GM12865 (cell line): ENCODE measurements around the gene AGBL4.

Experiments used
- DNase-seq: peaks from one replicate; pipeline ENCODE4 v3.0.0; 2010; ENCODE audit warnings: low read depth
- H3K4me3 ChIP-seq: 2 replicates; pipeline ENCODE4 v1.5.1; 2011; ENCODE audit warnings: mild to moderate bottlenecking, low read depth, low read length, control low read depth
- TF ChIP-seq, protein P1 (sequence below): IDR thresholded peaks from 2 replicates; pipeline ENCODE4 v1.5.1; 2011; ENCODE audit warnings: low read length, control low read depth, low read depth, inconsistent platforms; ENCODE audit not compliant: insufficient read depth; ENCODE audit errors: missing control alignments

The AGBL4 gene

DNA sequence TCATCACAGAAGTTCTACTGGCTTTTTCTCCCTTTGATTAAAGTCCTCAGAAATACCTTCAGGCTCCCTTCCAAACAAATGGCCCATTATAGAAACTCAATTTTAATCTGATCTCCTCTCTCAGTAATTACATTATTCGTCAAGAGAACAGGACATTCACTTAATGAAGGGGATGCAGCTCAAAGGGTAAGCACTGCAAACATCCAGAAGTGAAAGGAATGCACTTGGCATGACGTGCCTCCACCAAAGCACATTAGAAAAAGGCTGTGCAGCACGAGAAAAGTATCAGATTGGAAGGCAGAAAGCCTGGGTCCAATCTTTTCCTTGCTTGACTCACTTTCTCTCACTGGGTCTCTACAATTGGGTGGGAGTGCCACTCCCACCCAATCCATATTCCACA lies 1024.4 kb downstream of the AGBL4 start:
- no peak overlapping the region for H3K4me3 ChIP-seq
- TF ChIP-seq, protein P1, sequence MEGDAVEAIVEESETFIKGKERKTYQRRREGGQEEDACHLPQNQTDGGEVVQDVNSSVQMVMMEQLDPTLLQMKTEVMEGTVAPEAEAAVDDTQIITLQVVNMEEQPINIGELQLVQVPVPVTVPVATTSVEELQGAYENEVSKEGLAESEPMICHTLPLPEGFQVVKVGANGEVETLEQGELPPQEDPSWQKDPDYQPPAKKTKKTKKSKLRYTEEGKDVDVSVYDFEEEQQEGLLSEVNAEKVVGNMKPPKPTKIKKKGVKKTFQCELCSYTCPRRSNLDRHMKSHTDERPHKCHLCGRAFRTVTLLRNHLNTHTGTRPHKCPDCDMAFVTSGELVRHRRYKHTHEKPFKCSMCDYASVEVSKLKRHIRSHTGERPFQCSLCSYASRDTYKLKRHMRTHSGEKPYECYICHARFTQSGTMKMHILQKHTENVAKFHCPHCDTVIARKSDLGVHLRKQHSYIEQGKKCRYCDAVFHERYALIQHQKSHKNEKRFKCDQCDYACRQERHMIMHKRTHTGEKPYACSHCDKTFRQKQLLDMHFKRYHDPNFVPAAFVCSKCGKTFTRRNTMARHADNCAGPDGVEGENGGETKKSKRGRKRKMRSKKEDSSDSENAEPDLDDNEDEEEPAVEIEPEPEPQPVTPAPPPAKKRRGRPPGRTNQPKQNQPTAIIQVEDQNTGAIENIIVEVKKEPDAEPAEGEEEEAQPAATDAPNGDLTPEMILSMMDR: no peak
- DNase-seq: no peak

DNA sequence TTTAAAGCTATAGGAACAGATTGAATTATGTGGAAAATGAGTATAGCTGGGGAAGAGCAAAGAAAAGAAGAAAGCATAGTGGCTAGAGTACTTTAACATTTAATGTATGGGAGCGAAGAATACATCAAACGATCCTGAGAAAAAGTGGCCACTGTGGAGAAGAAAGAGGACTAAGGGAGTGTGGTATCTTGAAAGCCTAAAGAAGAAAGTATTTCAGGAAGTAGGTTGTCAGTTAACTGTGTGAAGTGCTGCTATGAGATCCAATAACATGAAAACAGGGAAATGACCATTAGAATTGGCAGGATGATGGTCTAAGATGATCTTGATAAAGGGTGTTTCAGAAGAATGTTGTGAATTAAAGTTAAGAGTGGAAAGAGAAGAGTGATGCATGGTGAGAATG lies 1027.4 kb downstream of the AGBL4 start:
- no peak overlapping the region for H3K4me3 ChIP-seq
- TF ChIP-seq, protein P1: no peak
- no peak for DNase-seq

DNA sequence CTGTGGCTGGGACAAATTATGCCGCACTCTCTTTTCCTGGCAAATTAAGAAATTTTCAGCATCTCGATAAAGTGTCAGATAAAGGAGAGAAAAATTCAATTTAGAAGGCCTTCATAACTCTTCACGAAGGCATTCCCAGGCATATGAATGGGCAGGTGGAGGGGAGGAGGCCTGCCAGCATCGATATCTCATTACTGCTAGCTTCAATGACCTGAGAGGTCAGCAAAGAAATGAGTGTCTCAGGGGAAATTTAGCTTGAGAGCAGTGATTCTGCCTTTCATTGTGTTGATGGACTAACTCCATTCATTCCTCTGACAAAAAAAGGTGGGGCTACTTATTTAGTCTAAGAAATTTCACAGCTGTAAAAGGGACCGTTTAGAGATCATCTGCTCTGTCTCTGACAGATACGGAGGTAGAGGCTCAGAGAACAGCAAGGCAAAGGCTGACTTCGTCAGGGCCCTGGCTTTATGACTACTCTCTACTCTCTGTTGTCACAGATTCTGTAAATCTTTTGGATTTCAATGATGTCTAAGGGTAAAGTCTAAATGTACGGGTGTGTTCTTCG lies 1035.0 kb downstream of the AGBL4 start:
- DNase-seq: no peak
- TF ChIP-seq, protein P1: no peak
- H3K4me3 ChIP-seq: no peak overlapping the region

DNA sequence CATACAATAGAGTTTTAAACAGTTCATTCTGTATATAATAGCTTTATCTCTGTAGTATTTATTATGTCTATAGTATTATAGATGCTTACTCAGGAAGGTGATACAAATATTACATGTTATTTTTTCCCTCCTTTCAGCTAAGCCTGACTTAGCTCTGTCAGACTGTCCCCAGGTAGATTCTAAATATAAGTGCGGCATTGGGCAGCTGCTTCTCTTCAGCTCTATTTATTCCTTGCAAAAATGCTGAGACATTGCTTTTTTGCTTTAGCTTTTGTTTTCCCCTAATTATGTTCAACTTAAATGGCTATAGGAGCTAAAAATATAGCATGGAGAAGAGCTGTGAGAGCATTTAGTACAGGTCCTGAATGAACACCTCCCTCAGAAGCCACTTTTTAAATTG lies 1043.8 kb downstream of the AGBL4 start:
- no peak for DNase-seq
- H3K4me3 ChIP-seq: no peak overlapping the region
- TF ChIP-seq, protein P1: no peak

DNA sequence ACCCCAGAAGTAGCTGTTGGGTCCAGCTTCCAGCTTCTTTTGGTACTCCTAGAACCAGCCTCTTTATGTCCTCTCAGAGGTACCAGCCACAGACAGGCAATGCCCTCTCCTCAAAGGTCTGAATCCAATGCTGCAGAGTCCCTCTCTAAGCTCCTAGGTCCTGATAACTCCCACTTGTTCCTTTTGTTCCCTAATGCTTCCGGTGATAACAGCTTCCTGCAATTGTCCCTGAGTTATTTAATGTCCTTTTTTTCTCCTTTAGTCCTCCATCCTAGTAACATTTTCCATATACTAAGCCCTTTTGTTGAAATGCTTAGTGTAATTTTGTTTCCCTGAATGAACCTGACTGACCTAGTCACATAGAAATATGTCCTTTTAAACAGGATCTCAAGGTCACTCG lies 1045.3 kb downstream of the AGBL4 start:
- no peak for DNase-seq

DNA sequence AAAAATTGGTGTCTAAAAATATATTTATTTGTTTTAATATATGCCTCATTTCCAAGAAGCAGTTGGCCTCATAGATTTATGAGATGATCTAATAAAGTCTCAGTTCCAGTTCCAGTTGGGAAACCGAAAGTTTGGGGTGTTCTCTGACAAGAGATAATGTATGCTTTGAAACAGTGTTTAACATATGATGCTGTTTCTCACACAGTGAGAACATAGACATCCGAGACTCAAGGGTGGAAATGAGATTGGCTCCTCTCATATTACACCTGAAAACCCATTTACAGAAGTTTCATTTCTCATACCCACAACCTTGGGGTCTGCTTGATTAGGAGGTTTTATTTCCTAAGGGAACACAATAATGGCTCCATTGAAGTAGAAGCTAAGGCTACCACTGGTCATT lies 1046.5 kb downstream of the AGBL4 start:
- DNase-seq: no peak
- TF ChIP-seq, protein P1: no peak

More for the DNA sequence above, 1045.3 kb downstream of the AGBL4 start:
- TF ChIP-seq, protein P1: no peak
- H3K4me3 ChIP-seq: no peak overlapping the region

DNA sequence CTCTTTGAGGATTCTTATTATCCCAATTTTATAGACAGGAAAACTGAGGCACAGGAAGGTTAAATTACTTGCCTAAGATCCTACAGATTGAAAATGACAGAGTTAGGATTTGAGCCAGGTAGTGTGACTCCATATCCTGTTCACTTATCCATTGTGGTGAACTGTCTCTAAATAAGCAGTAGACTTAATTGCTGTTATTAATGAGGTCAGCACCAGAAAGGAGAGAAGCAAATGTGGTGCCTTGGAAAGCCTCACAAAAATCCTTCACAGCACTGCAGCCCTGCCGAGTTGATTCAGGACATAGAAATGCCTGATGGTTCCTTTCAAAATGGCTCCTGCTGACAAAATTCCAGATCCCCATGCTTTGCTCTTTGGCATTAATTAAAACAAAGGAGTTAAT lies 1053.8 kb downstream of the AGBL4 start:
- DNase-seq: no peak
- no peak overlapping the region for H3K4me3 ChIP-seq
- TF ChIP-seq, protein P1: no peak

More for the DNA sequence above, 1046.5 kb downstream of the AGBL4 start:
- H3K4me3 ChIP-seq: no peak overlapping the region
